ENCODE results near the gene CADM2.

CADM2 gene

DNA sequence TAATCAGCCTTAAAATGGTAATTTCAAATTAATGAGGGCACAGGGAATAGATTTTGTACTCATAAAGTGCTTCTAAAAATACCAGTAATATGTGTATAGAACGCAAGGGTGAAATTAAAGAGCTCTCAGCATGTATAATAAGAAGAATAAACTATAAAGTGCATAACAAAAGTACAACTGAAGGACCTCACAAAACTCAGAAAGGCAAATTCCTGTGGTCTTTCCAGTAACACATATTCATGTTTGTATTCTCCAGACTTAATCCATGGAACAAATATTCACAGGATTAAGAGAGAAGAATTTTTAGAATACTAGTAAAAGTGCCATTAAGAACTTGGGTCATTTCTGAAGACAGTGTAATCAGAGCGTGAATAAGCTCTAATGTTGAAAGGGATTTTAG, 646.3 kb downstream of the CADM2 start:
- Mint-ChIP-seq H3K36me3 (ENCODE audit: low read depth) (no peaks in the 10 kb centered on the region), H3K4me3 (no peak overlapping the region), H3K4me1 (ENCODE audit: low read depth) (no peaks in the 10 kb centered on the region), H3K27ac (no peak overlapping the region), H3K9me3 (no peaks in the 10 kb centered on the region), H3K27me3 (ENCODE audit: low read depth) (no peaks in the 10 kb centered on the region)

DNA sequence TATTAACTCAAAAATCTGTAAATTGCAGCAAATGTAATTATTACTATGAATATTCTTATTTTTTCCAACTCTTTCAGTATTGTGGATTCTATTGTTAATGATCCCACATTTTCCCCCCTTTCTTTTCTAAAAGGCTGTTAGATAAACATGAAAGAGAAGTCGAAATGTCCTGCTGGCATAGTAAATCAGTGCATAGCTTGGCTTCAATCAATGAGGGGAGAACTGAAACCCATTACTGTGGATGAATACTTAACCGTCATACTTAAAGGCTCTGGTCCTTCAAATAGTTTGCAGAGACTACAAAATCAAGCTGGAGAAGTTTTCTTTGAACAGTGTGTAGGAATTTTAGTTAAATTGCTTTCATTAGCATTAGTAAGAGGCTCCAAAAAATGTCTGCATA, 667.9 kb downstream of the CADM2 start:
- Mint-ChIP-seq H3K27ac (no peak overlapping the region), H3K36me3 (ENCODE audit: low read depth) (no peaks in the 10 kb centered on the region), H3K27me3 (ENCODE audit: low read depth) (no peaks in the 10 kb centered on the region), H3K4me1 (ENCODE audit: low read depth) (no peaks in the 10 kb centered on the region), H3K4me3 (no peak overlapping the region), H3K9me3 (no peaks in the 10 kb centered on the region)

DNA sequence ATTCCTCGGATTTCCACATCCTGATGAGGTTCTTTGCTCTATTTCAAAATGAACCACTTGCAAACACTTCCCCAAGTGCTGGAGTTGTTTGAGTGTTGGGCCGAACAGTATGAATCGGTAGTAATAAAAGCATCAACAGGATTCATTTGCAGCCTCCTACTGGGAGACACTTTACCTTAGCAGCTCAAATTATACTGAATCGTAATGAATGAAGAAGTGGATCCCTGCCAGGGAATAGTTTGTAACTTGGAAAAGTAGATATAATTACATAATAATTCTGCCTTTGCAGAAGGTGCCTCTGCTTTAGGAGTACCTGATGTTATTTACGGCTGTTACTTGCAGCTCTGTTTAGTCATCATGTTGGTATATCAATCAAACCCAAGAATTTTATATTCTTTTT, 669.1 kb downstream of the CADM2 start:
- Mint-ChIP-seq H3K36me3 (ENCODE audit: low read depth) (no peaks in the 10 kb centered on the region), H3K4me1 (ENCODE audit: low read depth) (no peaks in the 10 kb centered on the region), H3K9me3 (peaks cover 5% of the 10 kb centered on the region), H3K27me3 (ENCODE audit: low read depth) (no peaks in the 10 kb centered on the region), H3K27ac (no peak overlapping the region), H3K4me3 (no peak overlapping the region)

DNA sequence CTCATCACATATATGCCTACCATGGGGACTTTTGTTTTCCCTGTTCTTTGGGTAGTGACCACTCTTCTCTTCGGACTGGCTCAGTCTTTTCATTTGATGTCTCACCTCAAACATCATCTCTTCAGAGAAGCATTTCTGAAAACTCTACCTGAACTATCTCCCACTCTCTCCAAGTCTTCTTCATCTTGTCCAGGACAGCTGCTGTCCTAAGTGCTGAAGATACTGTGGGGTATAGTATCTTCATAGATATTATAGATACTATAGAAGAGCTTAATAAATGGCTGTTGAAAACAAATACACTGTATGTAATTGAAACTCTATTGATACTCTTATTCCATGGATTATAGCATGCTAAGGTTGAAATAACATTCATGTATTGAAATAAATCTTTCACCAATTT, 672.3 kb downstream of the CADM2 start:
- no peaks in the 10 kb centered on the region for H3K4me1 Mint-ChIP-seq (ENCODE audit: low read depth)
- H3K9me3 Mint-ChIP-seq, result peaks cover 5% of the 10 kb centered on the region
- no peaks in the 10 kb centered on the region for H3K27me3 Mint-ChIP-seq (ENCODE audit: low read depth)
- no peak overlapping the region for H3K4me3 Mint-ChIP-seq
- no peaks in the 10 kb centered on the region for H3K36me3 Mint-ChIP-seq (ENCODE audit: low read depth)
- H3K27ac Mint-ChIP-seq, result no peak overlapping the region

DNA sequence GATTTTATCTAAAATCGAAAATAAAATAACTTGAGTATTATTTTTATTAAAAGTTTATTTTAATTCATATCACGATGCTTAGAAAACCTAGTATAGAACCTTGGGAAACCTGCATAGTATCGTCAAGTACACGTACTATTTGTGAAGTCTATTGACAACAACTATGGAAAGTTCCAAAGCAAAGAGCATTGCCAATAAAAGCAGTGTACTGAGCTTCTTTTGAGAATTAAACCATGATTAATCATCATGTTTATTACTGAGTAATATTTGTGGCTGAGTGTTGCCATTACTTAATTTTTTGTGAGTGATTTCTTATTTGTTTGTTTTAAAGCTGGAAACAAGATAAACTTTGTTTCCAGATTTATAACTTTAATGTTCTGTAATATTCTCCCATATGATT, 674.1 kb downstream of the CADM2 start:
- Mint-ChIP-seq H3K36me3 (ENCODE audit: low read depth) (no peaks in the 10 kb centered on the region), H3K4me1 (ENCODE audit: low read depth) (no peaks in the 10 kb centered on the region), H3K27me3 (ENCODE audit: low read depth) (no peaks in the 10 kb centered on the region), H3K9me3 (peaks cover 5% of the 10 kb centered on the region), H3K4me3 (no peak overlapping the region), H3K27ac (no peak overlapping the region)

DNA sequence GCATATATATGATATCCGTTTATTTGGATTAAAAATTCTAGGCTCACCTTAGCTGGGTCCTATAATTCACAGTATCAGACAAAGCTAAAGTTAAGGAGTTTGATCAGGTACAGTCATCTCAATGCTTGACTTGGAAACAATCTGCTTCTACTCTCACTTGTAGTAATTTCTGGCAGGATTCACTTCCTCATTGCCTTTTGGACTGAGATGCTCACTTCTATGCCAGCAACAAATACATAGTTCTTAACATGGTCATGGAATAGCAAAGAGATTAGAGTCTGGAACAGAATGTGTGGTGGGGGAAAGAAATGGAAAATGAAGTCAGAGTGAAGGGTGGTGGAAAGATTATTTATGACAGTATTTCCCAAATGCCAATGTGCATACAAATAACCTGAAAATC, 693.6 kb downstream of the CADM2 start:
- peaks cover 8% of the 10 kb centered on the region for H3K9me3 Mint-ChIP-seq
- H3K4me1 Mint-ChIP-seq (ENCODE audit: low read depth), result no peaks in the 10 kb centered on the region
- H3K36me3 Mint-ChIP-seq (ENCODE audit: low read depth), result no peaks in the 10 kb centered on the region
- H3K4me3 Mint-ChIP-seq, result no peak overlapping the region
- no peaks in the 10 kb centered on the region for H3K27me3 Mint-ChIP-seq (ENCODE audit: low read depth)
- H3K27ac Mint-ChIP-seq, result no peak overlapping the region

DNA sequence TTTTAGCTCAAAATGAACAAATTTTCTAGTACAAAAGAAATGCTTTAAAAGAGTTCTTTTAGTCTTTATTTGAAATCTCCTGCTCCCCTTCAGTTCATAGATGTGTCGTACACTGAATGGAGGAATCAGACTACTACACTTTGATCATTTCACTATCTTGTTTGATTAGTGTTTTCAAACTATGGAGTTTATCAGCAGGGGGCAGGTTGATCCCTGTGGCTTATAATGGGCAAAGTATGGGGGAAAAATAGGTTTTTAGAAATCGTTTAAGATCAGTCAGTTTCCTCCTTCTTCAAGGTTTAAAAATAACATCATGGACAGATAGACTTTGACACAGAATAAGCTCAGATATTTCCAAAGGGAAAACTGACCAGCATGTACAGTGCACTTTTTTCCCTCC, 701.7 kb downstream of the CADM2 start:
- Mint-ChIP-seq H3K4me3 (no peak overlapping the region), H3K27me3 (ENCODE audit: low read depth) (no peaks in the 10 kb centered on the region), H3K9me3 (no peaks in the 10 kb centered on the region), H3K4me1 (ENCODE audit: low read depth) (no peaks in the 10 kb centered on the region), H3K27ac (no peak overlapping the region), H3K36me3 (ENCODE audit: low read depth) (no peaks in the 10 kb centered on the region)

DNA sequence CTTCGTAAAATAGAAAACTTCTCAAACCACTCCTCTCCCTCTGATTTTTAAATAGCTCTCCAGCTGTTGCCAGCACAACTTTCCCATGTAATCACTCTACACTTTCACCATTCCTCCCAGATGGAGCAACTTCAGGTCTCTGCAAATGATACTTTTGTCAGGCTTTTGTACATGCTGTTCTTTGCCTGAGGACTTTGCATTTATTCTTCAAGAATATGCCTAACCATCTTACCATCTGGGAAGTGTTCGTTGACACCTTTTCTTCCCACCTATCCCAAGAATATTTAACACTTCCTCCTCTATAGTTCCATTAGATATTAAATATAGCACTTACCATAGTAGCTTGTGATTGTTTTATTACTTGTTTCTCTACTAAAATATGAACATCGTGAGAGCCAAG, 703.7 kb downstream of the CADM2 start:
- Mint-ChIP-seq H3K4me1 (ENCODE audit: low read depth) (no peaks in the 10 kb centered on the region), H3K27me3 (ENCODE audit: low read depth) (no peaks in the 10 kb centered on the region), H3K27ac (no peak overlapping the region), H3K4me3 (no peak overlapping the region), H3K9me3 (no peaks in the 10 kb centered on the region), H3K36me3 (ENCODE audit: low read depth) (no peaks in the 10 kb centered on the region)

DNA sequence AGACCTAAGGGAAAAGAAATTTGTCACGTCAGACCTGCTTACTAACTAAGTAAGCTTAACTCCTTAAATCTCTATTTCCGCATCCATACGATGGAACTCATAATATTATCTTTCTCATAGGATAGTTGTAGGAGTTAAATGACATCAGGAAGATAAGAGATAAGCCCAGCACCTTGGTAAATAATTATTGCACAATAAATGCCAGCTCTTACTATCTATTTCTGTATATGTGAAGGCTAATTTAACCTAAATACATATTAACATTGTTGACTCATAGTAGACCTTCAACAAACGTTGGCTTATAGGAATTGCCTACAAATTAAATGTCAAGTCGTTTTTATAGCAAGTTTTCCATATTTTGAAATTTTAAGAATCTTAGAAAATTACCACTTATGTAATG, 709.0 kb downstream of the CADM2 start:
- H3K9me3 Mint-ChIP-seq, result peaks cover 2% of the 10 kb centered on the region
- no peak overlapping the region for H3K27ac Mint-ChIP-seq
- H3K36me3 Mint-ChIP-seq (ENCODE audit: low read depth), result no peaks in the 10 kb centered on the region
- no peak overlapping the region for H3K4me3 Mint-ChIP-seq
- no peaks in the 10 kb centered on the region for H3K27me3 Mint-ChIP-seq (ENCODE audit: low read depth)
- H3K4me1 Mint-ChIP-seq (ENCODE audit: low read depth), result no peaks in the 10 kb centered on the region

DNA sequence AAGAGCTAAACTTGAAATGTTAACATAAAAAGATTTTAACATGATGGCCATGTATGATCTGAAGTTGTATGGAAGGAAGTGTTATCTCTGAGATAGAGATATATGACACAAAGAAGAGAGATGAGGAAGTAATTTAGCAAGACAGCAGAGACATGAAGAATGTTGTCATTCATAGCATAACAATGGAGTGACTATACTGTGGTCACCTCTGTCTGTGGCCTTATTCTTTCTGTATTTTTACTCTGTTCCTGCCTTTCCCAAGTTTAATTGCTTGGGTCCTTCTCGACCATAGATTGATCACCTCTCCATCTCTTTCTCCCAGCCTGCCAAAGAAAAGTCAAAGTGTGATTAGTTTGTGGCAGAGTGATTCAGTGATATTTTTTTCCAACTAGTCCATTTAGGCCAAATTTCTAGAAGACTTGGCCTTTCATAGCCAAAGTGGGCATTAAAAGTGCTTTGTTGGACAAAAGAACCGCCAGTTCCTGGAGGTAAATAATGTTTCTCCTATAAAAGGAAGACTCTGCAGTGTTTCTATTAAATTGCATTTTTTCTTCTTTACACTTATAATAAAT, 711.9 kb downstream of the CADM2 start:
- Mint-ChIP-seq H3K4me1 (ENCODE audit: low read depth) (no peaks in the 10 kb centered on the region), H3K36me3 (ENCODE audit: low read depth) (no peaks in the 10 kb centered on the region), H3K27ac (no peak overlapping the region), H3K9me3 (peaks cover 2% of the 10 kb centered on the region), H3K4me3 (no peak overlapping the region), H3K27me3 (ENCODE audit: low read depth) (no peaks in the 10 kb centered on the region)

DNA sequence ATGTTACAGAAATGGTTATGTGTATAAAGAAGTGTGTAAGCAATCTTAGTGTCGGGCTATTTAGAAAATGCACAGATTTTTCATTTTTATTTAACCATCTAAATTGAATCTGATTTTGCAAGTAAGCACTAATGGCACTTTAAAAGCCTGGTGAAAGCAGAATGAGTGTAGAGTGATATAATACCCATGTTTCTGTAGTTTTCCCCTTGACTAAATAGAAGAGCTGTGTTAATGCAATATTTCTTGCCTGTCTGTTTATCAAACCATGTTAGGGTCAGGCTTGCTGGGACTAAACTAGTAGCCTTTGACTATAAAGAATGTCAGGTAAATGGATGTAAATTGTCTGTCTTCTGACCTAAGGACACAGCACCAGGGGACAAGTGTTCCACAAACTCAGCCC, 714.0 kb downstream of the CADM2 start:
- H3K27me3 Mint-ChIP-seq (ENCODE audit: low read depth), result no peaks in the 10 kb centered on the region
- no peaks in the 10 kb centered on the region for H3K4me1 Mint-ChIP-seq (ENCODE audit: low read depth)
- peaks cover 2% of the 10 kb centered on the region for H3K9me3 Mint-ChIP-seq
- no peaks in the 10 kb centered on the region for H3K36me3 Mint-ChIP-seq (ENCODE audit: low read depth)
- H3K27ac Mint-ChIP-seq, result no peak overlapping the region
- no peak overlapping the region for H3K4me3 Mint-ChIP-seq

DNA sequence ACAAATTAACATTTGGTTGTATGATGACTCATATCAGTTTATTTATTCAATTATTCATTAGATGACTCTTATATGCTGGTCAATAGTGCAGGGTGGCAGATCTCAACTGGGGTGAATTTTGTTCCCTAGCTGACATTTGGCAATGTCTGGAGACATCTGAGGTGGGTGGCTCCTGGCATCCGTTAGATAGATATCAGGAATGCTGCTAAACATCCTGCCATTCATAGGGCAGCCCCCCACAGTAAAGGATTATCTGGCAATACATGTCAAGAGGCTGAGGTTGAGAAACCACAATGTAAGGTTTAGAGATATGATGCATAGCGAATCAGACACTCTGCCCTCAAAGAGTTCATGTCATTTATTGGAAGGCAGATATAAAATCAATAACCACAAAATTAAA, 719.9 kb downstream of the CADM2 start:
- no peaks in the 10 kb centered on the region for H3K36me3 Mint-ChIP-seq (ENCODE audit: low read depth)
- H3K4me3 Mint-ChIP-seq, result no peak overlapping the region
- no peak overlapping the region for H3K27ac Mint-ChIP-seq
- no peaks in the 10 kb centered on the region for H3K4me1 Mint-ChIP-seq (ENCODE audit: low read depth)
- H3K27me3 Mint-ChIP-seq (ENCODE audit: low read depth), result no peaks in the 10 kb centered on the region
- H3K9me3 Mint-ChIP-seq, result no peaks in the 10 kb centered on the region

DNA sequence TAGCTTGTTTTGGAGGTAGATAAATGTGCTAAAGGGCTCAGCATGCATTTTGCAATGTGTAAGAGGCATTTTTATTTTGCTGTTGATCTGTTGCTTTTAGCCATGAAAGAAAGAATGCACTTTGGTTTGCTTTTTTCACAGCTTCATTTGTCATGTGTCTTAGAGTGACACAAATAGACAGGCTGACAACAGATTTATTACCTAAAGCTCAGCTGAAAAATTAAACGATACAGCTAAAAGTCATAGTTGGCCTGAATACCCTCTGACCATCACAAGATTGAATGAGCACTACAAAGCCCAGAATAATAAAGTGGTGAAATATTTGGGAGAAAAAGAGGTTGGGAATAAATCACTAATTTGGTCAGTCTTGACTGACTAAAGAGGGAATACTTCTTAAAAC, 723.1 kb downstream of the CADM2 start:
- H3K27me3 Mint-ChIP-seq (ENCODE audit: low read depth), result no peaks in the 10 kb centered on the region
- no peaks in the 10 kb centered on the region for H3K4me1 Mint-ChIP-seq (ENCODE audit: low read depth)
- H3K36me3 Mint-ChIP-seq (ENCODE audit: low read depth), result no peaks in the 10 kb centered on the region
- no peak overlapping the region for H3K4me3 Mint-ChIP-seq
- no peak overlapping the region for H3K27ac Mint-ChIP-seq
- H3K9me3 Mint-ChIP-seq, result peaks cover 10% of the 10 kb centered on the region

DNA sequence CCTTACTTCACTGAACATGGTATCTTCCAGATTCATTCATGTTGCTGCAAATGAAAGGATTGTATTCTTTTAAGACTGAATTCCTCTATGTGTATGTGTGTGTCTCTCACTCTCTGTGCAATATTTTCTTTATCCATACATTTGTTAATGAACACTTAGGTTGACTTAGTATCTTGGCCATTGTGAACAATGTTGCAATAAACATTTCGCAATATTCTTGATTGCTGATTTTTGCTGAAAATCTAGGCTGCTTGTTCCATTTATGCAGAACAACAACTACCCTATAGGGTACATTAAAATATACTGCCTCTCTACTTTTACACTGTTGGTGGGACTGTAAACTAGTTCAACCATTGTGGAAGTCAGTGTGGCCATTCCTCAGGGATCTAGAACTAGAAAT, 732.4 kb downstream of the CADM2 start:
- Mint-ChIP-seq H3K27me3 (ENCODE audit: low read depth) (no peaks in the 10 kb centered on the region), H3K4me1 (ENCODE audit: low read depth) (no peaks in the 10 kb centered on the region)

DNA sequence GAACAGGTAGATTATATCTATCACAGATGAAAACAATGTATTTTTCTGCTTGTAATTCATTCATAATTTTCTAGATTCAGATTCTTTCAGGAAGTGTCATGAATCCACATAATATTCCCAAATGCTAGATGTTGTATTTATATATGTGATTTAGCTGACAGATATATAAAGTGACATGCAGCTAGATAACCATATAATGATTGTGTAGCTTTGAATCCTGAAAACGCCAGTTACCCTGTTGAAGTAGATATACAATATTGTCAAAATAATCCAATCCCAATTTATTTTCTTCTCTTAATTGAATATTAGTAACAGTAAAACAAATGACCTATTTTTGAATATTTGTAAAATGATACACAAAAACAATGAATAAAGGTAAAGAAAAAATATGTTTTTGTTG, 738.4 kb downstream of the CADM2 start:
- peaks cover 10% of the 10 kb centered on the region for H3K9me3 Mint-ChIP-seq
- no peaks in the 10 kb centered on the region for H3K27me3 Mint-ChIP-seq (ENCODE audit: low read depth)
- no peak overlapping the region for H3K27ac Mint-ChIP-seq
- H3K36me3 Mint-ChIP-seq (ENCODE audit: low read depth), result no peaks in the 10 kb centered on the region
- no peak overlapping the region for H3K4me3 Mint-ChIP-seq
- no peaks in the 10 kb centered on the region for H3K4me1 Mint-ChIP-seq (ENCODE audit: low read depth)

More for the DNA sequence above, 732.4 kb downstream of the CADM2 start:
- Mint-ChIP-seq H3K36me3 (ENCODE audit: low read depth) (no peaks in the 10 kb centered on the region), H3K9me3 (peaks cover 4% of the 10 kb centered on the region), H3K27ac (no peak overlapping the region), H3K4me3 (no peak overlapping the region)

DNA sequence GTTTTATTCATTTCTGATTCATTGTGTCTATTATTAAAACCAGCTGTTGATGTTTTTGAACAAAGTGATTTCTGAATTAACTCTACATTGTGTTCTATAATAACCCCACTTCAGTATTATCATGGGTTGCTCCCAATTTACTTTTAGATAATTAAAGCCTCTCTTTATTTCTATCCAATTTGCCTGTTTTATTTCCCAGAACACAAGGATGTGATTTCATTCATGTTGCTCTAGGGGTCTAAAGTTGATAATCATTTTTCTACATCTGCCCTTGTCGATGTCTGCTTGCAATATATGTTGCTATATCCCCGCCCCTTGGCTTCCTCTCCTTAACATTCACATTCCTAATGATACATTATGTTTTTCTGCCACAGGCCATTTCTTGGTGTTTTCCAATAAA, 747.3 kb downstream of the CADM2 start:
- Mint-ChIP-seq H3K9me3 (no peaks in the 10 kb centered on the region), H3K27ac (no peak overlapping the region), H3K4me3 (no peak overlapping the region), H3K27me3 (ENCODE audit: low read depth) (no peaks in the 10 kb centered on the region), H3K36me3 (ENCODE audit: low read depth) (no peaks in the 10 kb centered on the region), H3K4me1 (ENCODE audit: low read depth) (no peaks in the 10 kb centered on the region)
